Neural crest cell (in vitro differentiated cells): Measurements from ENCODE around the gene CFAP97D2. TPM values are rescaled to one million over a fixed set of nuclear protein-coding genes. Genes with fewer than 3 reads are reported as not detected.
"Not testable (repeated sequence)": the region's sequence is repeated elsewhere in the genome, so short reads cannot be mapped to it uniquely, and the experiment has no call there.

ENCODE experiments used
- DNase-seq: peaks from one replicate; pipeline ENCODE4 v3.0.0; 2021; ENCODE audit warnings: low read depth, mixed read lengths, low spot score
- H3K27ac Mint-ChIP-seq: one replicate; pipeline ENCODE4 v1.8.0; 2021; ENCODE audit warnings: mild to moderate bottlenecking, mixed read lengths; ENCODE audit not compliant: unreplicated experiment
- H3K27me3 Mint-ChIP-seq: 2 replicates; pipeline ENCODE4 v1.8.0; 2021; ENCODE audit warnings: low read depth, mild to moderate bottlenecking, mixed read lengths
- H3K36me3 Mint-ChIP-seq: 2 replicates; pipeline ENCODE4 v1.8.0; 2021; ENCODE audit warnings: low read depth, mild to moderate bottlenecking, mixed read lengths
- H3K4me1 Mint-ChIP-seq: 2 replicates; pipeline ENCODE4 v1.8.0; 2021; ENCODE audit warnings: mixed read lengths
- H3K4me3 Mint-ChIP-seq: one replicate; pipeline ENCODE4 v1.8.0; 2021; ENCODE audit warnings: mild to moderate bottlenecking, mixed read lengths
- H3K9me3 Mint-ChIP-seq: 2 replicates; pipeline ENCODE4 v1.8.0; 2021; ENCODE audit warnings: mixed read lengths
- CTCF ChIP-seq: fragments of 200-600 bp; sonication (generic); conservative IDR thresholded peaks from 2 replicates; pipeline ENCODE4 v1.5.0; 2021; ENCODE audit warnings: antibody characterized with exemption, mild to moderate bottlenecking
- total RNA-seq: library from RNA; stranded (reverse); gene quantifications from 2 replicates; pipeline ENCODE4 v1.2.1, GENCODE V29; 2021

CFAP97D2 gene
- total RNA-seq, 1 donor from 2014 or later = not detected

GRCh38 chr13:114174529-114174961 lies 4.5 kb upstream of the CFAP97D2 start:
- Mint-ChIP-seq H3K4me3 (no peak overlapping the region), H3K27me3 (no peaks in the 10 kb centered on the region), H3K36me3 (peaks cover 2% of the 10 kb centered on the region), H3K27ac (no peak overlapping the region), H3K9me3 (peaks cover 3% of the 10 kb centered on the region), H3K4me1 (peaks cover 9% of the 10 kb centered on the region)
- no peak for DNase-seq
- no peak for TF ChIP-seq CTCF

- not testable (repeated sequence) for H3K36me3 Mint-ChIP-seq, H3K27me3 Mint-ChIP-seq, H3K9me3 Mint-ChIP-seq, H3K4me1 Mint-ChIP-seq, DNase-seq, H3K27ac Mint-ChIP-seq, H3K4me3 Mint-ChIP-seq
These were observed 2.6 kb upstream of the CFAP97D2 start for GRCh38 chr13:114176359-114176902.

GRCh38 chr13:114177245-114178010 lies 1.6 kb upstream of the CFAP97D2 start:
- Mint-ChIP-seq H3K4me3 (no peak overlapping the region), H3K27me3 (no peaks in the 10 kb centered on the region), H3K27ac (no peak overlapping the region), H3K4me1 (peaks cover 9% of the 10 kb centered on the region), H3K9me3 (peaks cover 3% of the 10 kb centered on the region), H3K36me3 (peaks cover 2% of the 10 kb centered on the region)
- TF ChIP-seq CTCF = no peak
- no peak for DNase-seq

GRCh38 chr13:114185182-114185971 lies 6.3 kb downstream of the CFAP97D2 start:
- no peak for TF ChIP-seq CTCF
- peaks cover 2% of the 10 kb centered on the region for H3K36me3 Mint-ChIP-seq
- H3K9me3 Mint-ChIP-seq = peaks cover 8% of the 10 kb centered on the region
- H3K4me3 Mint-ChIP-seq = no peak overlapping the region
- no peaks in the 10 kb centered on the region for H3K27me3 Mint-ChIP-seq
- H3K4me1 Mint-ChIP-seq = no peaks in the 10 kb centered on the region
- no peak overlapping the region for H3K27ac Mint-ChIP-seq
- no peak for DNase-seq

GRCh38 chr13:114194853-114195252 lies 15.8 kb downstream of the CFAP97D2 start:
- no peak for DNase-seq
- no peak overlapping the region for H3K27ac Mint-ChIP-seq
- no peaks in the 10 kb centered on the region for H3K27me3 Mint-ChIP-seq
- no peaks in the 10 kb centered on the region for H3K4me1 Mint-ChIP-seq
- no peak for TF ChIP-seq CTCF
- H3K4me3 Mint-ChIP-seq = no peak overlapping the region
- H3K9me3 Mint-ChIP-seq = peaks cover 5% of the 10 kb centered on the region
- no peaks in the 10 kb centered on the region for H3K36me3 Mint-ChIP-seq
